CD4-positive, alpha-beta T cell (primary cell): Measurements from ENCODE around the gene ROBO2. TPM values are rescaled to one million over a fixed set of nuclear protein-coding genes. Genes with fewer than 3 reads are reported as not detected.

Experiments
- ATAC-seq: fragments of 200-7000 bp; cut with Tn5 transposase; one replicate; pipeline ENCODE4 v1.10.0; 2022; ENCODE audit warnings: mild to moderate bottlenecking; ENCODE audit not compliant: poor library complexity
- CTCF ChIA-PET: fragments of 350-600 bp; sonication (Branson Sonifier 250); formaldehyde crosslinking; loops from one replicate; lab custom pipeline; 2021; ENCODE audit warnings: antibody characterized with exemption, inconsistent platforms; lab: Charles Lee
- POLR2A ChIA-PET: fragments of 350-600 bp; sonication (Branson Sonifier 250); formaldehyde crosslinking; loops from one replicate; lab custom pipeline; 2021; ENCODE audit warnings: antibody characterized with exemption, inconsistent platforms; lab: Charles Lee
- DNase-seq, 14 experiments: peaks; one replicate each; pipeline ENCODE4 v3.0.0-alpha.2; 2013 to 2020; ENCODE audit warnings: mixed read lengths in 2 of 14
- H3K27ac ChIP-seq, 2 donors: one replicate each; pipeline versions ENCODE4 v1.5.1 to v1.7.0; 2013; ENCODE audit warnings: low read length in 2 of 2, low read depth in 1 of 2, mild to moderate bottlenecking in 1 of 2
- H3K27me3 ChIP-seq, 2 experiments: 1 replicate in 1 of 2; 2 replicates in 1 of 2; pipeline versions ENCODE4 v1.6.1 to v1.7.0; 2013; ENCODE audit warnings: low read length in 2 of 2, control low read depth in 1 of 2, mild to moderate bottlenecking in 1 of 2, moderate library complexity in 1 of 2; ENCODE audit not compliant: insufficient read depth in 2 of 2, control insufficient read depth in 1 of 2
- H3K36me3 ChIP-seq: one replicate; pipeline ENCODE4 v1.6.1; 2013; ENCODE audit warnings: low read length, control low read depth; ENCODE audit not compliant: insufficient read depth
- H3K4me1 ChIP-seq: one replicate; pipeline ENCODE4 v1.6.1; 2013; ENCODE audit warnings: low read length, control low read depth; ENCODE audit not compliant: insufficient read depth
- H3K4me3 ChIP-seq: one replicate; pipeline ENCODE4 v1.5.1; 2013; ENCODE audit warnings: mild to moderate bottlenecking, low read length, moderate library complexity
- H3K9me3 ChIP-seq, 2 experiments: 1 replicate in 1 of 2; 2 replicates in 1 of 2; pipeline versions ENCODE4 v1.6.1 to v1.7.0; 2013; ENCODE audit warnings: low read length in 2 of 2, mild to moderate bottlenecking in 2 of 2, control low read depth in 1 of 2, moderate library complexity in 1 of 2; ENCODE audit not compliant: control insufficient read depth in 1 of 2, insufficient read depth in 1 of 2
- H3K27ac Mint-ChIP-seq: one replicate; pipeline ENCODE4 v1.8.0; 2020; ENCODE audit warnings: mixed read lengths
- H3K27me3 Mint-ChIP-seq: one replicate; pipeline ENCODE4 v1.8.0; 2021; ENCODE audit warnings: mixed read lengths
- H3K36me3 Mint-ChIP-seq: one replicate; pipeline ENCODE4 v1.8.0; 2021; ENCODE audit warnings: low read depth, mixed read lengths
- H3K4me1 Mint-ChIP-seq: one replicate; pipeline ENCODE4 v1.8.0; 2021; ENCODE audit warnings: low read depth, mixed read lengths
- H3K4me3 Mint-ChIP-seq: one replicate; pipeline ENCODE4 v1.8.0; 2020; ENCODE audit warnings: mild to moderate bottlenecking, mixed read lengths
- H3K9me3 Mint-ChIP-seq: one replicate; pipeline ENCODE4 v1.8.0; 2020; ENCODE audit warnings: mixed read lengths
- CTCF ChIP-seq: fragments of 200-600 bp; IDR thresholded peaks from one replicate; pipeline ENCODE4 v1.8.0; 2022; ENCODE audit warnings: antibody characterized with exemption, mild to moderate bottlenecking
- intact Hi-C, 2 experiments: fragments of 100-400 bp; cut with DNase I in 1 of 2; cut with micrococcal nuclease in 1 of 2; formaldehyde crosslinking; loops; one replicate each; pipeline versions ENCODE4 v1.15.1 to v1.9.0; 2023 to 2025; cut with DNase I, micrococcal nuclease
- total RNA-seq, 174 experiments: library from RNA in 2 of 174; stranded (reverse) in 2 of 174; gene quantifications; one replicate each; pipeline ENCODE4 v1.2.3 and lab custom pipeline; 2021 to 2026

The ROBO2 gene
- total RNA-seq, 2 experiments from 2014 or later, result not detected

- H3K27ac Mint-ChIP-seq, result no peak overlapping the region
- POLR2A ChIA-PET, result no interaction called here
- no peaks in the 10 kb centered on the region for H3K27me3 ChIP-seq
Observed at GRCh38 chr3:77491961-77492360, 452.1 kb downstream of the ROBO2 start.

GRCh38 chr3:77500721-77501120 is 460.8 kb downstream of the ROBO2 start:
- H3K27ac Mint-ChIP-seq, result no peak overlapping the region
- POLR2A ChIA-PET, result no interaction called here
- Histone ChIP-seq H3K36me3 (no peaks in the 10 kb centered on the region), H3K27me3 (no peaks in the 10 kb centered on the region), H3K9me3 (no peaks in the 10 kb centered on the region), H3K27ac (no peak overlapping the region), H3K4me1 (no peaks in the 10 kb centered on the region), H3K4me3 (no peak overlapping the region)
- intact Hi-C loops, result no loop called here
- CTCF ChIA-PET, result no interaction called here
- H3K36me3 Mint-ChIP-seq, result no peaks in the 10 kb centered on the region
- DNase-seq (no peak), ATAC-seq (no peak)
- no peaks in the 10 kb centered on the region for H3K27me3 Mint-ChIP-seq
- H3K4me1 Mint-ChIP-seq, result no peaks in the 10 kb centered on the region
- no peak for TF ChIP-seq CTCF
- H3K4me3 Mint-ChIP-seq, result no peak overlapping the region
- H3K9me3 Mint-ChIP-seq, result peaks cover 7% of the 10 kb centered on the region

More at GRCh38 chr3:77491961-77492360, 452.1 kb downstream of the ROBO2 start:
- no peak for ATAC-seq
- Histone ChIP-seq H3K9me3 (peaks cover 0 to 5% of the 10 kb centered on the region in 2 experiments), H3K4me3 (no peak overlapping the region), H3K4me1 (no peaks in the 10 kb centered on the region), H3K27ac (no peak overlapping the region), H3K36me3 (no peaks in the 10 kb centered on the region)
- no peak for DNase-seq
- no peak for TF ChIP-seq CTCF
- Mint-ChIP-seq H3K4me3 (no peak overlapping the region), H3K4me1 (no peaks in the 10 kb centered on the region), H3K27me3 (no peaks in the 10 kb centered on the region), H3K36me3 (no peaks in the 10 kb centered on the region), H3K9me3 (peaks cover 8% of the 10 kb centered on the region)
- intact Hi-C loops, result no loop called here
- CTCF ChIA-PET, result no interaction called here

GRCh38 chr3:77506384-77506783 is 466.5 kb downstream of the ROBO2 start:
- CTCF ChIA-PET, result no interaction called here
- Mint-ChIP-seq H3K27me3 (no peaks in the 10 kb centered on the region), H3K4me1 (no peaks in the 10 kb centered on the region), H3K27ac (no peak overlapping the region), H3K9me3 (peaks cover 10% of the 10 kb centered on the region), H3K36me3 (no peaks in the 10 kb centered on the region), H3K4me3 (no peak overlapping the region)
- intact Hi-C loops, result no loop called here
- Histone ChIP-seq H3K4me3 (no peak overlapping the region), H3K36me3 (no peaks in the 10 kb centered on the region), H3K4me1 (no peaks in the 10 kb centered on the region), H3K9me3 (no peaks in the 10 kb centered on the region), H3K27me3 (no peaks in the 10 kb centered on the region), H3K27ac (no peak overlapping the region)
- ATAC-seq (no peak), DNase-seq (no peak)
- POLR2A ChIA-PET, result no interaction called here
- no peak for TF ChIP-seq CTCF
